Retinal pigment epithelial cell (primary cell): ENCODE measurements around the gene CPE.
"Not testable (repeated sequence)": the region's sequence is repeated elsewhere in the genome, so short reads cannot be mapped to it uniquely, and the experiment has no call there.

Experiments
- DNase-seq: peaks from one replicate; pipeline ENCODE4 v3.0.0-alpha.2; 2010; ENCODE audit warnings: low read depth
- H3K4me3 ChIP-seq: 2 replicates; pipeline ENCODE4 v1.5.1; 2011; ENCODE audit warnings: mild to moderate bottlenecking, low read length, control low read depth, moderate library complexity
- CTCF ChIP-seq: conservative IDR thresholded peaks from 2 replicates; pipeline ENCODE4 v1.5.1; 2011; ENCODE audit warnings: low read depth, low read length, control low read depth, inconsistent platforms

Gene CPE

GRCh38 chr4:165478260-165478659, 99.5 kb downstream of the CPE start:
- no peak for TF ChIP-seq CTCF
- no peak overlapping the region for H3K4me3 ChIP-seq
- no peak for DNase-seq

GRCh38 chr4:165481053-165481835, 102.4 kb downstream of the CPE start:
- TF ChIP-seq CTCF = no peak
- no peak for DNase-seq
- H3K4me3 ChIP-seq = no peak overlapping the region

GRCh38 chr4:165489786-165490185, 111.0 kb downstream of the CPE start:
- no peak overlapping the region for H3K4me3 ChIP-seq
- DNase-seq = no peak
- TF ChIP-seq CTCF = no peak

- not testable (repeated sequence) for H3K4me3 ChIP-seq
Observed at GRCh38 chr4:165492583-165492982, 113.8 kb downstream of the CPE start.

GRCh38 chr4:165493359-165493758, 114.6 kb downstream of the CPE start:
- H3K4me3 ChIP-seq = peak overlapping the region; percentile 31
- TF ChIP-seq CTCF = peak; percentile 78
- DNase-seq = peak; percentile 56

More at GRCh38 chr4:165492583-165492982, 113.8 kb downstream of the CPE start:
- DNase-seq = not testable (repeated sequence)

- H3K4me3 ChIP-seq = no peak overlapping the region
- DNase-seq = peak; percentile 94
- no peak for TF ChIP-seq CTCF
Observed at GRCh38 chr4:165502916-165503907, 124.4 kb downstream of the CPE start.

- no peak for TF ChIP-seq CTCF
- no peak for DNase-seq
Observed at GRCh38 chr4:165504184-165504583, 125.4 kb downstream of the CPE start.

More at GRCh38 chr4:165504184-165504583, 125.4 kb downstream of the CPE start:
- H3K4me3 ChIP-seq = no peak overlapping the region
